Measurements from ENCODE around the gene ADAM17.

GRCh38 chr2:9467687-9468086 lies 87.9 kb downstream of the ADAM17 start:
- TF ChIP-seq CTCF (IDR thresholded peaks at IDR 0.05; ENCODE audit: low read depth, low read length, missing input control) (no peak), SP1 (IDR thresholded peaks at IDR 0.05) (no peak), YY1 (IDR thresholded peaks at IDR 0.05) (no peak), EGR1 (IDR thresholded peaks at IDR 0.05; ENCODE audit: low read depth in 2 of 2) (no peak), REST (IDR thresholded peaks at IDR 0.05) (no peak), MAX (IDR thresholded peaks at IDR 0.05) (no peak)

Data from liver (tissue), 3 donors.